8988T (cell line): Measurements from ENCODE around the gene HDAC10.

Source experiments
- DNase-seq: peaks from one replicate; pipeline ENCODE4 v3.0.0; 2011

The HDAC10 gene

GRCh38 chr22:50269573-50269969 is 18.5 kb upstream of the HDAC10 start:
- no peak for DNase-seq

DNA sequence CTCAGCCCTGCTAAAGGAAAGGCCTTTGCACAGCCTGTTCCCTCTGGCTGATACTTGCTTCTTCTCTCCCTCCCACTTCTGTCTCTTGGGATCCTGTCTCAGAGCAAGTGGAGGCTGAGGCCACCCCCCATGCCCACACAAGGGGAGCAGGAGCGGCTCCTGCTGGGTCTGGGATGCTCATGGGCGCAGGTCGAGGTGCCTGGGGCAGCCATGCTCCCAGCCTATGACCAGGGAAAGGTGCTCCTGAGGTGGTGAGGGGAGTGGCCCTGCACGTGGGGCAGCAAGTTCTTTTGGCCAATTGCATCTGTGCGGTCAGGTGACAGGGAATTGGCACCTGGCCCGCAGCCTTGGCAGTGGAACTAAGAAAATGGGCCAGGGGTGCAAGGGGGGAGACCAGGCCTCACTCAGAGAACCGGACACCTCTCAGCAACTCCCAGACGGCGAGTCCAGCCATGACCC is 17.6 kb upstream of the HDAC10 start:
- DNase-seq: no peak

DNA sequence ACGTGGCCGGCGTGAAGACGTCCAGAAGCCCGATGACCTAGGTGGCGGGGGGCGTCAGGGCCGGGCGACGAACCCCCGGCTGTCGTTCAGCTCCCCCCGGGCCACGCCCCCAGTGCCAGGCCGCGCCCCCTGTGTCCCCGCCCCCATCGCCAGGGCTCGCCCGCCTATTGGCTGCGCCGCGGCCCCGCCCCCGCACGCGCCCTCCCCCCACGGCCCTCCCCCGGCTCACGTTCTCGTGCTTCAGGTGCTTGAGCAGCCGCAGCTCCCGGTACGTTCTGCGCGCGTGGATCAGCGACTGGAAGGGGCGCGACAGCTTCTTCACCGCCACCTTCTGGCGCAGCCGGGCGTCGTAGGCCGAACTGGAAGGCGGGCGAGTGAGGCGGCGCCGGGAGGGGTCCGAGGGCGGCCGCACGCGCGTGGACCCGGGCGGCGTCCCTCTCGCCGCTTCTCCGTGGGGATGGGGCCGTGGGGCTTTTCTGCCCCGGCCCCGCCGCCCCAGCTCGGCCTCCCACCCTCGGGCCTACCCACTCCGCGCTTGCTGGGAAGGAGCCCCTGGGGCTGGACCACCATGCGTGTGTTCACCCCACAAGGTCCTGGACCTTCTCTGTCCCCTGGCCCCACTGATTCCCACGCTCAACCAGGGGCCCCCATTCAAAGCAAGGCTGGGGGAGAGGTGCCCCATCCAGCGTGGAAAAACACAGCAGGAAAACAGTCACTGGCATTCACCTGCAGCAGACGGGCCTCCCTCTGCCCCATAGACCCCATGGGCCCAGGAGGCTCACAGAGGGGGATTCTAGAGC is 16.7 kb upstream of the HDAC10 start:
- no peak for DNase-seq

- DNase-seq: no peak
Observed at GRCh38 chr22:50266994-50267393, 15.9 kb upstream of the HDAC10 start.

GRCh38 chr22:50264946-50265669 is 14.0 kb upstream of the HDAC10 start:
- no peak for DNase-seq

DNA sequence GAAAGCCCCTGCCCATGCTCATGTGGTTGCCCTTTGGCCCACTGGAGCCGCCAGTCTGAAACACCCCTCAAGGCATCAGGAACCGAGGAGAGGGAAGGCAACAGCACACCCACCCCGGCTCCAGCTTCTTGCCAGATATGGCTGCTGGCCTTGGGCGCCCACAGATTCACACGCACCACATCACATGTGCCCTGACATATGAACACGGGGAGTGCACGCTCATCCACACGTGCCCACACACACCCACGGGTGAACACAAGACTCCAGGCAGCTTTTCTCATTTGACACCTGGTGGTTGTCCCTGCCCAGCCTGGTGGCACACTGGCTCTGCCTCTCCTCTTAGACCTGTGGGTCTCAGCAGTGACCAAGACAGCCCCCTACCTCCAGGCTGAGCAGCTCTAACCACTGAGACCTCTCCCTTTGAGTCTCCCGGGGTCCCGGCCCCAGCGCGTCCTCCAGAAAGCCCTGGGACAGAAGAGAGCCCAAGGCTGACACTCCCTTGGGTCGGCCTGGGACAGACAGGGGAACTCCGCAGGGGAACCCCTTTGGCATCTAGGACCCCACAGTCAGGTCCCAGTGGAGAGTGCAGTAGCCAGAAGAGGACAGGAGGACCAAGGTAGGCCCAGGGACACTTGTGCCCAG is 13.2 kb upstream of the HDAC10 start:
- DNase-seq: no peak

- no peak for DNase-seq
Observed at GRCh38 chr22:50262973-50263617, 12.0 kb upstream of the HDAC10 start.

GRCh38 chr22:50262460-50262911 is 11.4 kb upstream of the HDAC10 start:
- DNase-seq: peak; percentile 82

DNA sequence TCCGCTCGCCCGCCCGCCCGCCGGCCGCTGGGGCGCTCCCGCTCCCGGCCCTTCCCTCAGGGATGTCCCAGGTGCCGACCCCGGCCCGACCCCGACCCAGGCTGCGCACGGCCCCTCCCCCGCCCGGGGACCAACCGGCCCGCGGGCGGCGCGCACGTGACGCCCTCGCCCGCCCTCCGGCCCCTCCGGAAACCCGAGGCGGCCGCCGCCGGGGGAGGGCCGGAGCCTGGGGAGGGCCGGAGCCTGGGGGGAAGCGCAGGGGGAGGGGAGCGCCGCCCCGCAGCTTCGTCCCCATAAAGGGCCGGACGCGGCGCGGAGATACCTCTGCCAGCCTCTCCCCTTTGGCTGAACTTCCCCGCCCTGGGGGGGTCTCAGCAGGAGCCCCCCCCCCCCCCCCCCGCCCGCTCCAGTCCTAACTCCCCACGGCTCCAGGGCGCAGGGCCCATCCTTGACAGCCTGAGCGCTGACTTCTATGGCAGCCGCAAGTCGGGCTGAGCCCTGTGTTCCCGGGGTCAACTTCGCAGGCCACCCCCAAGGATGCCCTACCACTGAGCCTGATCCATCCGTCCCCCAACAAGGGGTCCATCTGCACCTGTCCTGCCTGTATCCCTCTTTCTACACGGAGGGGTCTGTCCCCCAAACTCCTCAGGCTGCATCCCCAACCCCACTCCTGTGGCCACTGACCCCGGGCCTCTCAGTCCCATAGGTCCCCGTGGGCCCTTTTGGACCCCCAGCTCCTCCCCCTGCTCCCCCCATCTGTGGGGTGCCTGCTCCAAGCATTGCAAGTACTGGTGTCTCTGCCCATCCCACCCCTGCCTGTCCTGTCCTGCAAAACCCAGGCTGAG is 10.8 kb upstream of the HDAC10 start, which contains the start of gene MAPK12:
MAPK12 (minus strand) TSS at position 69 of the 845 bp plus-strand sequence. CDS start 174 bp downstream, outside the sequence.
- peak; percentile 87 for DNase-seq

GRCh38 chr22:50260801-50261614 is 9.9 kb upstream of the HDAC10 start:
- DNase-seq: no peak

- no peak for DNase-seq
Observed at GRCh38 chr22:50260434-50260800, 9.4 kb upstream of the HDAC10 start.

- no peak for DNase-seq
Observed at GRCh38 chr22:50259302-50259701, 8.2 kb upstream of the HDAC10 start.

GRCh38 chr22:50258361-50259292 is 7.6 kb upstream of the HDAC10 start:
- no peak for DNase-seq

DNA sequence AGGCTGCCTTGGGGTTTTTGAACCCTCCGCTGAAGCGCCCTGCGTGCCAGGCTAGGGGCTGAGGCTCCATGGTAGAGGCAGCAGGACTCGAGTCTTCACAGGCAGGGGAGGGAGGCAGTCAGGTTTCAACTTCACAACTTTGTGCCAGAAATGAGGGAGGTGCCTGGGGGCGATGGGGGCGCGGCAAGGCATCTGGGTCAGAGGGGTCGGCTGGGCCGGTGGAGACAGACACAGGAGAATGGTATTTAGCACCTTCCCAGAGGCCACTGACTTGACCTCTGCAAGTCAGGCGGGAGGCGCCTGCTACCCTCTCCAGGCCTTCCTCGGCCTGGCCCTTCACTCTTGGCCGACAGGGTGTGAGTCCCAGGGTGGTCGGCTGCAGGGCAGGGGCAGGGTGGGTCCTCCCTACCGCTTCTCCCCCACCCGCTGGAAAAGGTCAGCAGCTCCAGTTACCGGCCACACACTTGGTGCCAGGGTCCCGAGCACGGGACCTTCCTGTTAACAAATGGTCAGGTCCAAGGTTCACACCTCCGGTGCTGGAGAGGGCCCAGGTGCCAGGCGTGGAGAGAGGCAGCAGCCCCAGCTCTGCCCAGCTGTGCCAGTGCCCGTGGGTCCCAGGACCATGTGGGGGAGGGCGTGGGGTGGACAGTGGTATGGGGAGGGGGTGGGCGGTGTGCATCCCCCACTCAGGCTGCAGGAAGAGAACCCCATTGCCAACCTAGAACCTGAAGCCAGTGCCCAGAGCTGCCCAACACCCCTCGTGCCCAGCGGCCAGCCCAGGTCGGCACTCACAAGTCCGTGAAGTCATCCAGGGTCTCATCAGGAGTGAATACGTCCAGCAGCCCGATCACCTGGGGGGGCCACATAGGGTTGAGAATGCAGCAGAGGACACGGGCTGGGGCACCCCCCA is 6.6 kb upstream of the HDAC10 start:
- no peak for DNase-seq

GRCh38 chr22:50257041-50257440 is 6.0 kb upstream of the HDAC10 start:
- no peak for DNase-seq

DNA sequence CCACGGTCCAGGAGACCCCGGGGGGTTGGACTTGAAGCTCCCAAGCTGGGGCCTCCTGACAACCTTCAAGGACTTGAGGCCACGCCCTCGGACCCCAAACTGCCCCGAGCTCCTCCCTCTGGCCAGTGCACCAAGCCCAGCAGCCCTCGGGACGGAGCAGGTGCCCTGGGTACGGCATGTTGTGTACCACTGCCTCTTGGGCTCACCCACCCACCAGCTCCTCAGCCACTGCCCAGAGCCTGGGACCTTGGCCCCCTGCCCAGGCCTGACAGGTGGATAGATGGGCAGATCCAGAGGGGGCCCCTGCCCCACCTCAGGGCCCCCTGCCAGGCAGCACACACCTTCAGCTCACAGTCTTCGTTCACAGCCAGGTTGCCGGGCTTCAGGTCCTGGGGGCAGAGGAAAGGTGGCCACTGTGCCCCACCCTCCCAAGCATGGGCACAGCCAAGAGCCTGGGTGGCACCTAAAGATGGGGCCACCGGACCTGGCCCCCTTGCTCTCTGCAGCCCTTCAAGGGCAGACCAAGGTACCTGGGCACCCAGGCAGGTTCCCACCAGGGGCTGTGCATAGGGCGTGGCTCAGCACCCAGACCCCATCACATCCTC is 5.3 kb upstream of the HDAC10 start:
- no peak for DNase-seq

DNA sequence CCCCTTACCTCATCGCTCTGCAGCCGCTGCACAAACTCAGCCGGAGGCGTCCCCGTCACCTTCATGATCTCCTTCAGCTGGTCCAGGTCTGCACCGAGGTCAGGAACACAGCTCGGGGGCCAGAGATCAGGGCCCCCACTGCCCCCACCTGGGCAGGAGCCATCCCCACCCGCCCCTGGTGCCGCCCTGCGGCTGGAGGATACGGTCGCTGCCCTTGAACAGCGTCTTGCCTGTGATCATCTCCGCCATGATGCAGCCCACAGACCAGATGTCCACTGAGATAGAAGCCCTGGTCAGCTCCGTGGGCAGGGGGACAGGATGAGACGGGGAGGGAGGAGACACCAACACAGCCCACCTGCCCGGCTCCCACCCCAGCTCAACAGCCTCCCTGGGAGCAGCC is 4.5 kb upstream of the HDAC10 start:
- no peak for DNase-seq

DNA sequence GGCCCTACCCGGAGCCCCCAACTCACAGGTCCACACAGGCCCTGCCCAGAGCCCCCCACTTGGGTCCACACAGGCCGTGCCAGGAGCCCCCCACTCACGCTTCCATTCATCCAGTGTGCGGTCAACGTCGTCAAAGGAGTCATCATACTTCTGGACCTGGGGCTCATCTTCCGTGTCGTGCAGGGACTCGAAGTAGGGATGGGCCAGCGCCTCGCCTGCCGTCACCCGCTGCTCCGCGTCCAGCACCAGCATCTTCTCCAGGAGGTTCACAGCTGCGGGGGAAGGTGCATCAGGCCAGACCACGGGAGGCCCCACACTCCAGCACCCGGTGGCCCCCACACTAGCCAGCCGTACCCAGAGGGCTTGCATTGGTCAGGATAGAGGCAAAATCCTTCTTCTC is 4.0 kb upstream of the HDAC10 start:
- DNase-seq: no peak

GRCh38 chr22:50253941-50254340 is 2.9 kb upstream of the HDAC10 start:
- peak; percentile 3 for DNase-seq
